WI38 (cell line): ENCODE results near the gene C19orf53.

Source experiments
- H3K4me3 ChIP-seq: 2 replicates; pipeline ENCODE4 v1.5.1; 2011; ENCODE audit warnings: low read depth, mild to moderate bottlenecking, control low read depth, low read length
- CTCF ChIP-seq: IDR thresholded peaks from 2 replicates; pipeline ENCODE4 v1.5.1; 2012; ENCODE audit warnings: low read depth, mild to moderate bottlenecking, control low read depth, low read length

Gene C19orf53

GRCh38 chr19:13797058-13797440 is 22.8 kb downstream of the C19orf53 start:
- peak overlapping the region; percentile 85 for H3K4me3 ChIP-seq
- TF ChIP-seq CTCF, result no peak

GRCh38 chr19:13797870-13798269 is 23.6 kb downstream of the C19orf53 start:
- no peak overlapping the region for H3K4me3 ChIP-seq
- no peak for TF ChIP-seq CTCF

- no peak for TF ChIP-seq CTCF
- H3K4me3 ChIP-seq, result no peak overlapping the region
These were observed 25.4 kb downstream of the C19orf53 start for GRCh38 chr19:13799669-13800068.

GRCh38 chr19:13803038-13803437 is 28.8 kb downstream of the C19orf53 start:
- TF ChIP-seq CTCF, result no peak
- H3K4me3 ChIP-seq, result no peak overlapping the region

GRCh38 chr19:13804830-13805683 is 30.8 kb downstream of the C19orf53 start:
- no peak overlapping the region for H3K4me3 ChIP-seq
- TF ChIP-seq CTCF, result peak; percentile 19; the same call in 1 of the 2 replicates

GRCh38 chr19:13806728-13807127 is 32.5 kb downstream of the C19orf53 start:
- no peak for TF ChIP-seq CTCF
- no peak overlapping the region for H3K4me3 ChIP-seq

GRCh38 chr19:13807421-13808021 is 33.3 kb downstream of the C19orf53 start:
- TF ChIP-seq CTCF, result no peak
- no peak overlapping the region for H3K4me3 ChIP-seq
